Measurements from ENCODE around the gene EMSY. TPM values are rescaled to one million over a fixed set of nuclear protein-coding genes. Genes with fewer than 3 reads are reported as not detected.
A peak's percentile ranks its signal among the peaks of the same experiment; 100 is the strongest.

Gene EMSY
- total RNA-seq, 1 donor from 2014 or later: 21.4 TPM

- peak; percentile 34 for DNase-seq
These were observed 14.5 kb downstream of the EMSY start for GRCh38 chr11:76459299-76459698.

- no peak for DNase-seq
These were observed 15.0 kb downstream of the EMSY start for GRCh38 chr11:76459846-76460245.

DNA sequence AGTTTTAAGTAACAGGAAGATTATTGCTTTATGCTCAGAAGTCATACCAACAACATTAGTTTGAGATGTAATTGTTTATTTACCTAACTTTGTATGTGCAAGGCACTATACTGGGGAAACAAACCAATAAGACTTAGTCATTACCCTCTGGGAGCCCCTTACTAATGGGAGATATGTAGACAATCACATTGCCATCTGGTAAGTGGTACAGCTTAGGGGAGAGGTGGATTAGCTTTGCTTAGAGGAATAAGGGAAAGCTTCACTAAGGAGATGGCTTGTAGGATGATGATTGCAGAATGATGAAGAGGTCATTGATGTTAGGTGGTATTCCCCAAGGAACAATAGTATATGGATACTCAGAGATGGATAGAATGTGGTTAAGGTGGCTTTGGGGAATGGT lies 17.5 kb downstream of the EMSY start:
- no peak for DNase-seq

DNA sequence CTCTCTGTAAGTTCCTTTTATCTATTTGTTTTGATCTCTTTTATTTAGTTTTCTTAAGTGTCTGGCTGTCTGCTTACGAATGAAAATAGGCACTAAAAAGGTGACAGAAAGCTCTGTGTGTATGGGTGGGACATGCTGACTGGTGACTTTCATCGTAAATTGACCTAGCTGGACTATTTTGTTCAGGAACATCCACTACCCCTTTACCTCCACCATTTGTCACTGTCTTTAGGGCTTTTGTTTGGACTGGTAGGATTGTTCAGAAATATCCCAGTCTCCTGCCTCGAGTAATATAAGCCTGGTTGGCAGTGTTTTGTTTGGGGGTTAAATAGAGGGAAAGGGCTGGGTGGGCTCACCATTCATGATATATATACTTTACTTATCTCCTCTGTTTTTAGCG lies 20.9 kb downstream of the EMSY start:
- no peak for DNase-seq

- DNase-seq: no peak
These were observed 21.8 kb downstream of the EMSY start for GRCh38 chr11:76466666-76467065.

- peak; percentile 11 for DNase-seq
These were observed 24.3 kb downstream of the EMSY start for GRCh38 chr11:76469141-76469540.

DNA sequence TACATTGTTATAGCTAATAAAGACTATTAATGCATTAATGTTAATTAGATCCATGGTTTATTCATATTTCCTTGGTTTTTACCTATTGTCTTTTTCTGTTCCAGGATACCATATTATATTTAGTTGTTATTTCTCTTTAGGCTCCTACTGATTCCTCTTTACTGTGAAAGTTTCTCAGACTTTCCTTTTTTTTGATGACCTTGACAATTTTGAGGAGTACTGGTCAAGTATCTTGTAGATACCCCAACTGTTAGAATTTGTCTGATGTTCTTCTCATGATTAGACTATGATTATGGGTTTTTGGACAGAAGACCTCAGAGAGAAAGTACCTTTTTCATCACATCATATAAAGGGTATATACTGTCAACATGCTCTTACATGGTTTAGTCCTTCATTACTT lies 26.6 kb downstream of the EMSY start:
- no peak for DNase-seq

GRCh38 chr11:76480241-76480640 lies 35.4 kb downstream of the EMSY start:
- no peak for DNase-seq

GRCh38 chr11:76491644-76492043 lies 46.8 kb downstream of the EMSY start:
- no peak for DNase-seq

GRCh38 chr11:76493040-76493439 lies 48.2 kb downstream of the EMSY start:
- DNase-seq: no peak

- DNase-seq: no peak
These were observed 49.1 kb downstream of the EMSY start for GRCh38 chr11:76493626-76494539.

GRCh38 chr11:76495019-76495418 lies 50.2 kb downstream of the EMSY start:
- DNase-seq: no peak

GRCh38 chr11:76496174-76496573 lies 51.4 kb downstream of the EMSY start:
- no peak for DNase-seq

DNA sequence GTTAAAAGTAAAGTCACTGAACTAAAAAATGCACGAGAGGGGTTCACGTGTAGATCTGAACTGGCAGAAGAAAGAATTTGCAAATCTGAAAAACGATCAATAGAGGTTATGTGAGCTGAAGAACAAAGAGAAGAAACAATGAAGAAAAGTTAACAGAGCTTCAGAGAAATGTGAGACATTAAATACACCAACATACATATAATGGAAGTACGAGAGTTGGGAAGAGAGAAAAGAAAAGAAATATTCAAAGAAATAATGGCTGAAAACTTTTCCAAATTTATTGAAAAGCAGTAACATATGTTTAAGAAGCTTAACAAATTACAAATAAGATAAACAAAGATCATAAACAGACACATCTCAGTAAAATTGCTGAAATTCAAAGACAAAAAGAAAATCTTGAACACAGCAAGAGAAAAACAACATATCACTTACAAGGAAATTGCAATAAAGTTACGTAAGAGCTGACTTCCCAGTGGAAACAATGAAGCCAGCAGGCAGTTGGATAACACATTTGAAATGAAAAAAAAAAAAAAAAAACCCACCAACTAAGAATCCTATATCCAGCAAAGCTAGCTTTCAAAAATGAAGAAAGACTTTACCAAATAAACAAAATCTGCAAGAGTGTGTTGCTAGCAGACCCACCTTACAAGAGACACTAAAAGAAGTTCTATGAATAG lies 56.8 kb downstream of the EMSY start:
- DNase-seq: no peak

DNA sequence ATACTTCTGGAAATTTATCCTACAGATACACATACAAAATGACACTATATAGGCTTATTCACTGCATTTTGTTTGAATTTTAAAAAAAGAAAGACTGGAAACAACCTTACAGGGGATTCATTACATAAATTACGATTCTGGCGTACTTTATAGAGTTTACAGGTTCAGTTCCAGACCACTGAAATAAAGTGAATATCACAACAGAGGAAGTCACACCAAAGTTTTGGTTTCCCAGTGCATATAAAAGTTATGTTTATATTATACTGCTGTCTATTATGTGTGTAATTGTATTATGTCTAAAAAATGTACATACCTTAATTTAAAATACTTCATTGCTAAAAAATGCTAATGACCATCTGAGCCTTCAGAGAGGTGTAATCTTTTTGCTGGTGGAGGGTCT lies 62.0 kb downstream of the EMSY start:
- DNase-seq: no peak

GRCh38 chr11:76510060-76511047 lies 65.5 kb downstream of the EMSY start:
- no peak for DNase-seq

GRCh38 chr11:76512851-76513653 lies 68.2 kb downstream of the EMSY start:
- DNase-seq: peak; percentile 68

GRCh38 chr11:76513654-76514034 lies 68.8 kb downstream of the EMSY start:
- DNase-seq: no peak

DNA sequence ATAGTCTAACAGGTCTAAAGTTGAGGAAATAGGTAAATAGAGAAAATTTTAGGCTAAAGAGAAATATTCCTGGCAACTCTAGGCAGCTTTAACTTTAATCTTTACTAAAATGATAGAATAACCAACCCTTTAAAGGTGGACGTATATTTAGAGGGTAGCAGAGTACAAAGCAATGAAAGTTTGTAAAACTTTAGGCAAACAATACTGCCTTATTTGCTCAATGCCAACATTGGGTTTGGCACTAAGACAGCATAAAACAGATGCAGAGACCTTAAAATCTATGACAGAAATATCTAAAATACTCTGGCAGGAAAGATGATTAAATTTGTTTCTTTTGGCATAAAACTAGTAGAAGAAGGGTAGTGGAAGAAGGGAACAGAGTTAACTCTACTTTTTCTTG lies 70.7 kb downstream of the EMSY start:
- DNase-seq: no peak

DNA sequence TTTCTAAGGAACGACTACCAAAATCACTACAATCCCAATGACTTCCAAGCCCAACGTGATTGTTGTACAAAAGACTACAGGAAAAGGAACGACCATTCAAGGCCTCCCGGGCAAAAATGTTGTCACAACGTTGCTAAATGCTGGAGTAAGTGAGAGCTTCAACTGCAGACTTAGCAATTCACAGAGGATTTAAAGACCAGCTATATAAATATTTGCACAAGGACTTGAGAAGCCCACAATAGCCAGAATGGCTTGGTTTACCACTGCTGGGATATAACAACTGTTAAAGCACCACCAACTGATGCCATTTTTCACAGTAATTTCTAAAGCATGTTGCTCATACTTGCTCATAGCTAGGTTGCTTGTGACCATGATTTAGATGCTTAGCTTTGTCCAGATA lies 78.3 kb downstream of the EMSY start:
- DNase-seq: no peak

DNA sequence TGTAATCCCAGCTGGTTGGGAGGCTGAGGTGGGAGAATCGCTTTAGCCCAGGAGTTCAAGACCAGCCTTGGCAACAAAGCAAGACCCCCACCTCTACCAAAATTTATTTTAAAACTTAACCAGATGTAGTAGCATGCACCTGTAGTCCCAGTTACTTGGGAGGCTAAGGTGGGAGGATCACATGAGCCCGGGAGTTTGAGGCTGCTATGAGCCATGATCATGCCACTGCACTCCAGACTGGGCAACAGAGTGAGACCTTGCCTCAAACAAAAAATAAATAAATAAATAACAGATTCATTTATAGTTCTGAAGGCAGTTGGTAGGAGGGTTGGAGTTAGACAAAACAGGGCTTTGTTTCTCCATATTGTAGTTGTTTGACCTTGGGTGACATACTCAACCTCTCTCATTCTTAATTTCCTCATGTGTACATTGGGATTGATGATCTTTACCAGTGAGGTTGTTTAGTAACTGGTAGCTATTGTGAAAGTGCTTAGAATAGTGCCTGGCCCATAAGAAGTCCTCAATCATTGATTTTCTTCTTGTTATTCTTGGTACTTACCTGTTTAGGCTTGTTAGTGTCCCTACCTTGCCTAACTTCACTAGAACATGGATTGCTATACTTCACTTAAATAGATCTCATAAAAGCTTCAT lies 79.1 kb downstream of the EMSY start:
- no peak for DNase-seq

DNA sequence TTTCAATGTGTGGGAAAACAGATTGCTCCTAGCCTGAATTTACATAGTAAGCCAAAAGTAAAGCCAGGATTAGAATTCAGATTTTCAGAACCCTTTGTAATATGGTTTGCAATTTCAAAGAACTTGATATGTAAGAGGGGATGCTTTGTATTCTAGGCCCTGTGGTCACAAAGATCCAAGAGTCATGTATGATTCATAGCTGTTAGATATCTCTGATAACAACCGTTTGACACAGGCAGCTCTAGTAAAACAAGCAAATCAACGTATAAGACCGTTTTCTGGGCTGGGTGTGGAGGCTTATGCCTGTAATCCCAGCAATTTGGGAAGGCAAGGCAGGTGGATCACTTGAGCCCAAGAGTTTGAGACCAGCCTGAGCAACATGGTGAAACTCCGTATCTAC lies 79.6 kb downstream of the EMSY start:
- no peak for DNase-seq
